Measurements from ENCODE around the gene ZC3H12C.

ZC3H12C gene

GRCh38 chr11:110077831-110078325 lies 15.3 kb upstream of the ZC3H12C start:
- no peak for DNase-seq

DNA sequence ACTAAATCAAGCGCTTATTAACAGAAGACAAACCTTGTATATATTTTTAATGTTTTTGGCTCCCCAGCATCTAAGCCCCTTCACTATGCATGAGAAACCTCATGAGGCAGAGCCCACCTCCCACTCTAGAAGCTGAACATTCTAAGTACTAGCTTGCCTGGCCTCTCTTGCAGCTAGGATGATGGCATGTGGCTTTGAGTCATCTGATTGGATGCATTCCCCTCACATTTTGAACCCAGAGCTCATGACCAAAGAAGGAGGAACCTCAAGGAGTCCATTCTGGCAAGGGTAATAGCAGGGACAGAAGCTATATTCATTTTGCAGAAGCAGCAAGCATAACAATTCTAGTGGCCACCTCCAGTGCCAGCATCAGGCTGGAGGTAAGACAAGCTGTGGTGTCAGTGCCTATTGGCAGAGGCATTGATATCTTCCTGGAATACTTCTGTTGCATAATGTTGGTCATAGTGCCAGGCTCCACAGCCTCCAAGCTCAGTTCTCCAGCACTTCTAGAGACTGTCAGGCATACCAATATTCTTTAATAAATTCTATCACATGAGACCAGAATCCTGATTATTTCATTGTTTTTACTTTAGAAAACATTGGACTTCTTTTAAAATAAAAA lies 14.2 kb upstream of the ZC3H12C start:
- DNase-seq = no peak

DNA sequence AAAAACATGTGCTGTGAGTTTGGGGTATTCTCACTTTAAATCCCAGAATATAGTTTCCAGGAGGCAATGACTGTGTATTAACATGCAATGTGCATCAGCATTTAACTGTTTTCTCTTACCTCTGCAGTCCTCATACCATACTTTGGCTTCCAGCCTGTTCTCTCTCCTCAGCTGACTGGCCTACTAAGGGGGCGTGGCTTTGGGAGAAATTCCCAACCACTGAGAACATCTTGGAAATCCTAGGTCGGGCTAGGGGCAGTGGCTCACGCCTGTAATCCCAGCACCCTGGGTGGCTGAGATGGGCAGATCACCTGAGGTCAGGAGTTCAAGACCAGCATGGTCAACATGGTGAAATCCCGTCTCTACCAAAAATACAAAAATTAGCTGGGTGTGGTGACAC lies 13.5 kb upstream of the ZC3H12C start:
- no peak for DNase-seq

DNA sequence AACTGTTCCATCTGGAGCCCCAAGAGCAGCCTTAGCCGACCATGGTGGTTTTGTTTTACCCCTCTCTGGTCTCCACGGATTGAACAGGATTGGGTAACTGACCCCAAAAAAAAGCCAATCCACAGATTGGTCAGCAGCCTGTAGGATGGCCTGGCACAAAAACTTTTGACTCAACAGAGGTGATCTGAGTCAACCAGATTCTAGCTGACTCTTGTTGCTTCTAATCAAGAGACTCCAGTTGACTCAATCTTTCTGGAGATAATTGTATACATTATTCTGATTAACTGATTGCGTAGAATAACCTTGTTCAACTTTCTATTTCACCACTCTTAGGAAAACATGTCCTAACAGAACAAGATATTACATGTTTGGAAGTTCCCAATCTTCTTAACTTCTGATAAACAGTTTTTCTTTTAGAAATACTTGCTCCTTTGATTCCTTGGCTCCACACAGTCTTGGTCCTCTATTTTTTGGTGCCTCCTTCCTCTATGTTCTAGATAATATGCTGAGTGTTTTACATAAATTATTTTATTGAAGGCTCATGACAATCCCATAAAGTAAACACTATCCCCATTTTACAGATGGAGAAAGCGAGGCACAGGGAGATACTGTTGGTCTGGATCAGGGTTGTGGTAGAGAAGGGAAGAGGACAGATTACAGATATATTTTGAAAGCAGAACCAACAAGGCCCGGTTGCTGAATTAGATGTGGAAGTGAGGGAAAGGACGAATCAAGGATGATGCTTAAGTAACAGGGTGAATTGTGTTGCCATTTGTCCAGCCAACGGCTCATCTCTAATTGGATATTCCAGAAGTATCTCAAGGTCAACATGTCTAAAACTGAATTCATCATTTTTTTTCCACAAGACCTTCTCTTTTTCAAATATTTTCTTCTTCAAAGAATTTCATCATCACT lies 11.5 kb upstream of the ZC3H12C start:
- no peak for DNase-seq

DNA sequence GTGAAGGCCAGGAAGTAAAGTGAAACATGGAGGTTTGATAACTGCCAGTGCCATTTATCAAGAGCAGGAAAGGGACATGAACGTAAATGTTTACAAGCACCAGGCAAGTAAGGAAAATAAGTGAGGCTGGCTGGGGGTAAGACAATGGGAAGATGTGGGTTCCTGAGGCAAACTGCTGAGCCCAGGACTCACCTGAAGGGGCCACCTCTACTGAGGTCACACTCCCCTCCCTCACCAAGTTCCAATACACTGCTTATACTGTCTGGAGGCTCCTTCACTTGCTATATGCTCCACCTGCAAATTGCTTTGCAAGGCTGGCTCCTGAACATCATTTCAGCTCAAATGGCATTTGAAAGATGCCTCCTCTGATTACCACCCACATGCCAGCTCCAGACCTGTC lies 10.3 kb upstream of the ZC3H12C start:
- no peak for DNase-seq

- DNase-seq = no peak
These were observed 7.8 kb upstream of the ZC3H12C start for GRCh38 chr11:110085255-110085838.

DNA sequence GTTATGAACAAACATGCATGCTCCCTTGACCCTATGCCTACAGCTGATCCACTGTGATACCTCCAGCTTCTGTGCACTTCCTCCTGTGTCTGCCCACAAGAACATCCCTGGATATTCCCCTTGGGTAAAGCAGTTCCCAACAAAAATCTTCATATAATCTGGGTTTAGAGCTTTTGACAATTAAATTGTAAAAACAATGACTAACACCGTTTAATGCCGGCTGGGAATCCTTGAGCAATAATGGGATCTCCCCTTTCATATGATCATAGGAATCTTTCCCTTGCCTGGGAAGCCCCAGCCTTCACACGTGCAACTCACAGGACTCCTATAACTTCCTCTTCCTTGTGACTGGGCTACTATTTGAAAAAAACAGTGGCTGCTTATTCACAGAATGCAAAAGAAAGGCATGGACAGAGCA lies 6.3 kb upstream of the ZC3H12C start:
- DNase-seq = no peak

- no peak for DNase-seq
These were observed 5.2 kb upstream of the ZC3H12C start for GRCh38 chr11:110087812-110088534.

DNA sequence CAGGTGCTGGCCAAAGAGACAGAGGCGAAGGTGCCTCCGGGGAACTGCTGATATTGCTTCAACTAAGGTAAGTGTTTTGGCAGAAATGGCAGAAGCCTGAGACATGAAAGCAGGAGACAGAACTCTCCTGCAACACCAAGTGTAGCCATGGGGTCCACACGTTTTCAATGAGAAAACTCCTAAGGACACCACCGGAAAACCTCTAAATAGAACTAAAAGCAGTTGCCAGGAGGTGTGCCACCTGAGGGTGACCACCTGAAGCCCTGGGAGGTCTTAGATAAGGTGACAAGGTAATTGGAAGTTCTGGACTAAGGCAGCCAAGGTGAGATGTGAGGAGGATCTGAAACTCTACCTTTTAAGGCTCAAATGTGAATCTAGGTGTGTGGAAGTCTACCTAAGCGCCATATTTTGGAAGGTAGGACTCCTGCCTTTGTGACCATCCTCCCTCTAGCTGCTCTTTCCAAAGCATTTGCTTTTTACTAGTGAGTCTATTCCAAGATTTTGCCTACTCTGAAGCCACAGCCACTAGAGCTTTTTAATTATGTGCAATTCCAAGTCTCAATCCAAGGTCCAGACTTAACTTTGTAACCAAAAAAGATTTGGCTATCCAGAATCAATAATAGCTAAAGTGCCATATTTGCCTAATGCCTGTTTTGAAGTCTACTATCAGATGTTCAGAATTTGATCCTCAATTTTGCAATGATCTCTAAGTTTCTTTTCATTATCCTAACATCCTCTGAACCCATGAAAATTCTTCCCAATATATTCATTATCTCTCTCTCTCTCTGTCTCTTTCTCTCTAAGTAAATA lies 4.5 kb upstream of the ZC3H12C start:
- no peak for DNase-seq

DNA sequence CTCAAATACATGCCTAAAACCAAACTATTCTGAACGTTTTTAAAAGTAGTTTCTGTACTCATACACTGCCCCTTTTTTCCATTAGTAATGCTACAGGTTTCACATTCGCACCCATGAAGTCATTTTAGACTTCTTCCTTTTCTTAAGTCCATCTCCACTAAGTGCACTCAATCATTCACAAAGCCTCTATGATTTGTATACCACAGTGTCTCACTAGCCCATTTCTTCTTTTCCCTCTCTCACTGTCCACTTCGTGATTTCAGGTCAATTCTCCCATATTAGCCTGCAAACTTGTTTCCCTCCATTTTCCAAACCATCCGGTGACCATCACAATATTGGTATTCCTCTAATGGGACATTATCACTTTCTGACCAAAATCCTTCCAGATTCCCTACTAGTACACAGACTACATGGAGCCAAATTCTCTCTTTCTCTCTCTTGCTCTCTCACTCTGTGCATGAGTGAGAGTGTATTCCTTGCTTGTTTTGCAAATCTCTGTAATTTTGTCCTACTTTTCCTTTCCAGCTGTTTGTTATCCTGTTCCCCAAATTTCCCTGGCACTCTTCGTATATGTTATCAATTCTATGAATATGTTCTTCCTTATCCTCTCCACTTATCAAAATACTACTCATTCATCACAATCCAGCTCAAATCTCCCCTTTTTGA lies 3.4 kb upstream of the ZC3H12C start:
- DNase-seq = no peak

GRCh38 chr11:110090466-110091026 lies 2.6 kb upstream of the ZC3H12C start:
- no peak for DNase-seq

DNA sequence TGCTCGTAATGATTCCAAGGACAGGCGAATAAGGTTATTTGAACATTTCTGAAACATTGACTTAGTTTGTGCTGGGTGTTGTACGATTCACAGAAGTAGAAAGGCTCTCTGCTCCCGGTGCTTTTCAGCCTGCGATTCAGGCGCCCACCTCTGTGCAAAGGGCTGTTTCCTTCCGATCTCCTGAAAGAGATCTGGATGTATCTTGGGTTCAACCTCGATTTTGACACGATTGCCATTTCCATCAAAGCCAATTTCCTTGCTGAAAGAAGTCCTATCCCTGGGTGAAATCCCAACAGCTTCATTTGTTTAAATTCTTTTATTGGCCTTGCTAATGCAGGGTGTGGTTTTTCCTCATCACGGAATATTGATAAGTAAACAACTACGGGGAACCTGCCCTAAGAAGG lies 1.1 kb upstream of the ZC3H12C start:
- no peak for DNase-seq

GRCh38 chr11:110093407-110094297 lies 460 bp downstream of the ZC3H12C start:
- no peak for DNase-seq

GRCh38 chr11:110094298-110095285 lies 1.4 kb downstream of the ZC3H12C start:
- DNase-seq = no peak

DNA sequence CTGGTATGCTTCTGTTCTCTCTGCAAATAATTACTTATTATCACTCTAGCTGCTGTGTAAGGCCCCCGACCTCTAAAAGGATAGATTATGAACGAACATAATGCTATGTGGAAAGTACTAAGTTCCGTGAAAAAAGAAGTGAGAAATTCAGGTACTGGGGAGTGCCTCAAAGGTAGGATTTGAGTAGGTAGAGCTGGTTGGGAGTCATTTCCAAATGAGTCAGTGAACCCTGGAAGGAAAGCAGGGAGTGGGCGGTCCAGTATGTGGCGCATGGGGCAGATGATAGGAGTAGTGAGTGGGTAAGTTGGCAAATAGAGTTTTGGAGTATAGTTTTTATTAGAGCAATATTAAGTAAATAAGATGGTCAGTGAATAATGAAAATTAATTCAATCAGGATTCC lies 2.4 kb downstream of the ZC3H12C start:
- DNase-seq = no peak

DNA sequence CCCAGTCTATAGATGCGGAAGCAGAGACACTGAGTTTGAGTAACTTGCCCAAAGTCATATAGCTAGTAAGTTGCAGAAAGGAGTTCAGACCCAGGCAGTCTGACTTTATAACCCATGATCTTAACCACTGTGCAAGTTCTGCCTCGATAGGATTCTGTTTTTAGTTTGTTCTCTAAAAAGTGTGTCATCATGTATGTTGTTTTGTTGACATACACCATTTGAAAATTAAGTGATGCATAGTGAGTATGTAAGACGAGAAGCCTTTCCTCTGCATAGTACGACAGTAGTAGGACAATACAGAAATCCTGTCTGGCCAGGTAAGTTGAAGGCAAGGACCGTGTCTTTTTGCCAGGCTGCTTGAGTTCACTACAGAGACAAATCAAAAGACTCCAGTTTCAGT lies 3.3 kb downstream of the ZC3H12C start:
- DNase-seq = no peak

- no peak for DNase-seq
These were observed 4.3 kb downstream of the ZC3H12C start for GRCh38 chr11:110097459-110098012.

GRCh38 chr11:110098645-110099044 lies 5.5 kb downstream of the ZC3H12C start:
- no peak for DNase-seq

All from activated CD8-positive, alpha-beta memory T cell treated with anti-CD3 and anti-CD28 coated beads, Interleukin-2, amount 50 U/mL, for 48 hours (primary cell).